Omental fat pad (tissue), 4 donors: ENCODE measurements around the gene KCNG2. TPM values are rescaled to one million over a fixed set of nuclear protein-coding genes. Genes with fewer than 3 reads are reported as not detected.

Experiments used
- ATAC-seq: fragments of 150-250 bp; one replicate; pipeline ENCODE4 v1.9.1; 2016; ENCODE audit warnings: mild to moderate bottlenecking, moderate library complexity; ENCODE audit not compliant: low FRiP score
- DNase-seq: peaks from one replicate; pipeline ENCODE4 v3.0.0-alpha.2; 2019; ENCODE audit warnings: low spot score
- total RNA-seq, 4 donors: library from RNA; depleted of rRNA; stranded (reverse); fragments of >200 nt; gene quantifications; one replicate each; pipeline ENCODE4 v1.1.0, GENCODE V29; 2016
- TF ChIP-seq, protein P1 (sequence below), 3 donors: fragments of 450-650 bp; IDR thresholded peaks; one replicate each; pipeline ENCODE4 v1.5.1; 2016 to 2017; ENCODE audit warnings: antibody characterized with exemption in 3 of 3, mild to moderate bottlenecking in 3 of 3, moderate library complexity in 2 of 3

Gene KCNG2
- total RNA-seq, 4 donors from 2014 or later: 0.75 to 2.4 (median 0.96) TPM; not detected in 1

DNA sequence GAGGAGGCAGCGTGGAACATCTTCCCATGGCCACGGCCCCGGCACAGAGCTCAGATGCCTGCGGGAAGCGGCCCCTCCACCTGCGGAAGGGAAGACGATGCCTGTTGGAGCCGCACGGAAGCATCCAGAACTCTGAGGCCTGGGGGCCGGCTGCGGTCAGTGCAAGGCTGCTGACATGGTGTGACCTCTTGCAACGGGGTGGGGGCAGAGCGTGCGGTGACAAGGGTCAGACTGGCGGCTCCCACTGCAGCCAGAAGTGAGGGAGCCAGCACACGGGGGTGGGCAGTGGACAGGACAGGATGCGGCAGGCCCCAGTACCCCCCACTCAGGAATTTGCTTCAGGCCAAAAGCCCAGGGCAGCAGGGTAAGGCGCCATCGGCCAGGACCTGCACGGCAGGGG is 104.9 kb downstream of the KCNG2 start:
- no peak for DNase-seq
- TF ChIP-seq, protein P1, sequence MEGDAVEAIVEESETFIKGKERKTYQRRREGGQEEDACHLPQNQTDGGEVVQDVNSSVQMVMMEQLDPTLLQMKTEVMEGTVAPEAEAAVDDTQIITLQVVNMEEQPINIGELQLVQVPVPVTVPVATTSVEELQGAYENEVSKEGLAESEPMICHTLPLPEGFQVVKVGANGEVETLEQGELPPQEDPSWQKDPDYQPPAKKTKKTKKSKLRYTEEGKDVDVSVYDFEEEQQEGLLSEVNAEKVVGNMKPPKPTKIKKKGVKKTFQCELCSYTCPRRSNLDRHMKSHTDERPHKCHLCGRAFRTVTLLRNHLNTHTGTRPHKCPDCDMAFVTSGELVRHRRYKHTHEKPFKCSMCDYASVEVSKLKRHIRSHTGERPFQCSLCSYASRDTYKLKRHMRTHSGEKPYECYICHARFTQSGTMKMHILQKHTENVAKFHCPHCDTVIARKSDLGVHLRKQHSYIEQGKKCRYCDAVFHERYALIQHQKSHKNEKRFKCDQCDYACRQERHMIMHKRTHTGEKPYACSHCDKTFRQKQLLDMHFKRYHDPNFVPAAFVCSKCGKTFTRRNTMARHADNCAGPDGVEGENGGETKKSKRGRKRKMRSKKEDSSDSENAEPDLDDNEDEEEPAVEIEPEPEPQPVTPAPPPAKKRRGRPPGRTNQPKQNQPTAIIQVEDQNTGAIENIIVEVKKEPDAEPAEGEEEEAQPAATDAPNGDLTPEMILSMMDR (IDR thresholded peaks at IDR 0.05): no peak
- no peak for ATAC-seq

DNA sequence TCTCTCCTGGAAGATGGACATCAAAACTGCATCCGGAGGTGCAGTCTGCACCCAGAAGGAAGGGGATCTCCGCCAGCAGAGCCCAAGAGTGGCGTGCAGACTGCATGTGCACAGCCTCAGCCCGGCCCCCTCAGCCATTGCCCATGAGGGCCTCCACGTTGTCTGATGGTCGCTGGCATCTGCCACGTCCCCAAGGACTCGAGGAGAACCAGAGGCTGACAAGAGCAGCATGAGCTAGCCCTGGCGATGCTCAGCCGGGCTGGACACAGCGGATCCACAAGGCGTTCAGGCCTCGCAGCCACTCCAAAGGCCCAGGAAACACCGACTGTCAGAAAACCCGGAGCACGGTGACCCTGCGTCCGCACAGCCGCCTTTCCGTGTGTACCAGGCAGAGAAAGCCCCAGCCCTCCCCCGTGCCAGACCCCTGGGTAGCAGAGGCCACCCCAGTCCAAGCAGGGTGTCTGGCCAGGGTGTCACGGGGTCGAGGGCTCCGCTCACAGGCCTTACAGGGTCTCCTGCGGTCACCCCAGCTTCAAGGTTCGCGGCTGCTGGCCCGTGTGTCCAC is 105.4 kb downstream of the KCNG2 start:
- TF ChIP-seq, protein P1 (IDR thresholded peaks at IDR 0.05): no peak
- ATAC-seq (no peak), DNase-seq (no peak)

DNA sequence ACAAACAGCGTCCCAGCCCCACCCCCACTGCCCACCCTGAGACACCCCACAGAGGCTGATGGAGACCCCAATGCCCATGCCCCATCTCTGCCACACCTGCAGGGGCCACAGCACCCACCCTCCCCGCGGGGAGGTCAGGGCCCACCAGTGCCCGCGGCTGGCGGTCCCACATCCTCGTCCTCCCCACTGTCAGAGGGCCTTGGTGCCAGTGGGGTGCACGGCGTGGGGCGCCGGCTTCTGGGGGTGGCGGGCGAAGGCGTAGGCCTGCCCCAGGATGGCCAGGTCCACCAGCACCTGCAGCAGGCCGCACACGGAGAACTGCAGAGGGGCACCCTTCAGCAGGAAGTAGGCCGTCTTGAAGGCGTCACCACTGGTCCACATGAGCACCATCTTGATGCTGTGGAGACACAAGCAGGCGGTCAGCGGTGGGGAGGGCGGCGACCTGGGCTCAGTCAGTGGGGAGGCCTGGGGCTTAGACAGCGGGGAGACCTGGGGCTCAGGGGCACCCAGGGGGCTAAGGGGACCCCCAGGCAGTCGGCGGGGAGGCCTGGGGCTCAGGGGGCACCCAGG is 106.1 kb downstream of the KCNG2 start:
- TF ChIP-seq, protein P1 (IDR thresholded peaks at IDR 0.05): no peak
- ATAC-seq (no peak), DNase-seq (no peak)

- no peak for ATAC-seq
- no peak for DNase-seq
- TF ChIP-seq, protein P1 (IDR thresholded peaks at IDR 0.05): no peak
Observed at GRCh38 chr18:79904357-79905147, 106.8 kb downstream of the KCNG2 start.

GRCh38 chr18:79905389-79905911 is 107.7 kb downstream of the KCNG2 start:
- DNase-seq: no peak
- ATAC-seq: peak; percentile 47
- TF ChIP-seq, protein P1 (IDR thresholded peaks at IDR 0.05): no peak

DNA sequence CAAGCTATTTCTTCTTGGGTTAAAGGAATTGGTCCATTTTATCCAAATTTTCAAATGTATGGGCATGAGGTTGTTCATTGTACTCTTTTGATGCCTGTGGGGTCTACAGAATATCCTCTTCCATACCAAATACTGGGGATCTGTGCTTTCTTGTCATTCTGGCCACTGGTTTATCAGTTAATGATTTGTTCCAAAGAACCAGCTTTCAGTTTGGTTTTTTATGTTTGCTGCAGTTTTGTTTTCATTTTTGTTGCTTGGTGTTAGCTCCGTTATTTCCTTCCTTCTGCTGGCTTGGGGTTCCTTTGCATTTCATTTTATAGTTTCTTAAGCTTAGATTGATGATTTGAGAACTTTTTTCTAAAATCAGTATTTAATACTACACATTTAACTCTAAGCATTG is 108.3 kb downstream of the KCNG2 start:
- TF ChIP-seq, protein P1 (IDR thresholded peaks at IDR 0.05): no peak
- no peak for ATAC-seq
- no peak for DNase-seq
